ENCODE data around the gene SYT12. TPM values are rescaled to one million over a fixed set of nuclear protein-coding genes. Genes with fewer than 3 reads are reported as not detected.

SYT12 gene
- total and polyA plus RNA-seq, 2 of the 8 experiments (the other 6 are each of a cell fraction or from before 2014, with no cell fraction given), result 1.4 to 3.3 TPM

DNA sequence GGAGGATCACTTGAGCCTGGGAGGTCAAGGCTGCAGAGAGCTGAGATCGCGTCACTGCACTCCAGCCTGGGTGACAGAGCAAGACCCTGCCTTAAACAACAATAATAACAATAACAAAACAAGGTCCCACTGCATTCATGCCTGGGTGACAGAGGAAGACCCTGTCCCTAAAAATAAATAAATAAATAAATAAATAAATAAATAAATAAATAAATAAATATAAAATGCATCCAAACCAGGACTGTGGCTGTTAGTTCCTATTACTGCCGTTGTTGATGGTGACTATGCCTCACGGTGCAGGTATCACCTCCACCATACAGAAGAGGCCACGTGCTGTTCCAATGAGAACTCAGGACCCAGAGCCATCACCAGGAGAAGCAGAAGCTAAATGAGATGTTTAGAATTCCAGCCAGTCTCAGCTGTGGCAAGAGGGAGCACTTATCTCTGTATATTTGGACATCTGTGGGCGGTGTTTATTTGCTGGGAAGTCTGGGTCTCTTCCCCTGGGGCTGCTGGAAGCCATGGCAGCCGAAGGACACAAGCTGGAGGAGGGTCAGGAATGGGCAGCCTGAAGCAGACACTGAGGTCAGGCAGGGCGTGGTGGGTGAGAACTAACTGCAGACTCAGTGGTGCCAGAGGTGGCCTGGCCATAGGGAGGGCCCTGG, 26.2 kb upstream of the SYT12 start:
- Histone ChIP-seq H3K56ac (replicated peaks; ENCODE audit: insufficient read length, low read depth, low read length) (no peak overlapping the region), H3K23me2 (ENCODE audit: low read depth, low read length) (no peaks in the 10 kb centered on the region), H3K79me1 (ENCODE audit: low read depth, low read length) (no peaks in the 10 kb centered on the region), H2BK20ac (ENCODE audit: low read length) (no peak overlapping the region), H2AFZ (ENCODE audit: low read length) (no peak overlapping the region), H2BK12ac (ENCODE audit: low read depth, low read length) (no peak overlapping the region), H2AK5ac (ENCODE audit: low read depth, low read length) (no peak overlapping the region), H2BK15ac (ENCODE audit: low read length) (no peak overlapping the region; the same call in 1 of the 2 replicates), H3K9me3 (ENCODE audit: insufficient read depth in 2 of 2, low read depth in 1 of 2, low read length in 1 of 2) (no peaks in the 10 kb centered on the region), H3K4ac (replicated peaks; ENCODE audit: insufficient read length, low read depth, low read length) (no peak overlapping the region), H3K27ac (ENCODE audit: low read depth, low read length) (no peak overlapping the region), H3K36me3 (ENCODE audit: control insufficient read depth in 2 of 4, insufficient read depth in 4 of 4, low read length in 3 of 4) (no peaks in the 10 kb centered on the region), H3K4me1 (replicated peaks in 1 of 4; ENCODE audit: control insufficient read depth in 3 of 4, insufficient read depth in 4 of 4, low read length in 3 of 4) (no peaks in the 10 kb centered on the region; a peak in 3 of 7 replicates), H3K18ac (ENCODE audit: extremely low read depth, low read length) (no peak overlapping the region), H4K5ac (ENCODE audit: insufficient read length, low read depth, low read length) (no peak overlapping the region), H2BK5ac (ENCODE audit: low read depth, low read length) (no peak overlapping the region), H3K4me2 (ENCODE audit: insufficient read depth in 1 of 2, low read depth in 2 of 2, low read length in 2 of 2) (no peak overlapping the region), H4K20me1 (replicated peaks in 1 of 2; ENCODE audit: control insufficient read depth in 1 of 2, insufficient read depth in 2 of 2, low read length in 2 of 2) (no peaks in the 10 kb centered on the region), H3K27me3 (replicated peaks in 1 of 4; ENCODE audit: control insufficient read depth in 3 of 4, extremely low read depth in 1 of 4, insufficient read depth in 3 of 4, low read length in 3 of 4) (no peaks in the 10 kb centered on the region), H4K8ac (ENCODE audit: extremely low read depth, insufficient read depth, low read length) (no peak overlapping the region), H3K14ac (ENCODE audit: insufficient read length) (no peak overlapping the region), H3K79me2 (ENCODE audit: control insufficient read depth in 1 of 2, insufficient read depth in 2 of 2, low read length in 2 of 2) (no peaks in the 10 kb centered on the region), H3K9ac (replicated peaks in 1 of 4; ENCODE audit: extremely low read depth in 1 of 4, low read depth in 3 of 4, low read length in 3 of 4) (no peak overlapping the region), H2BK120ac (replicated peaks; ENCODE audit: low read depth, low read length) (no peak overlapping the region), H3K4me3 (ENCODE audit: extremely low read depth in 1 of 4, insufficient read depth in 2 of 4, low read depth in 3 of 4, low read length in 4 of 4) (no peak overlapping the region), H4K91ac (replicated peaks; ENCODE audit: insufficient read length, low read length) (no peak overlapping the region), H3K23ac (ENCODE audit: insufficient read length) (no peak overlapping the region)
- no peak for TF ChIP-seq FOSL1 (IDR thresholded peaks at IDR 0.05; ENCODE audit: insufficient read depth, low read depth, low read length)
- no peak for TF ChIP-seq EGR1 (IDR thresholded peaks at IDR 0.05; ENCODE audit: borderline replicate concordance, low read depth, low read length)
- CTCF ChIA-PET (ENCODE audit: partially characterized antibody), result interaction anchor here (0.8 to 2.9 kb wide), 6 partner anchors 20 to 354 kb away, joined by 3 to 12 read pairs (median 4); partner anchors contain the start of gene C11orf86
- DNase-seq (ENCODE audit: low read depth in 1 of 2, low spot score in 2 of 2) (no peak), FAIRE-seq (no peak)
- WGBS, 2 experiments (ENCODE audit: extremely low coverage in 1 of 2, insufficient coverage in 1 of 2, insufficient read length in 1 of 2, insufficient replicate concordance in 2 of 2, low coverage in 1 of 2, low lambda C conversion rate in 2 of 2, missing lambda C conversion rate in 1 of 2), result 94% methylated on average over 8 of the region's 8 CpGs; no CpG with 5 or more reads in 1 of the 2 experiments
- POLR2A ChIA-PET (ENCODE audit: partially characterized antibody), result interaction anchor here (0.6 to 1.3 kb wide), 3 partner anchors 18 to 93 kb away, joined by 3 read pairs; no protein-coding TSS in a partner anchor
